Prostate gland (tissue), 2 donors: ENCODE data around the gene ASIC1. TPM values are rescaled to one million over a fixed set of nuclear protein-coding genes. Genes with fewer than 3 reads are reported as not detected.

Source experiments
- DNase-seq: peaks from one replicate; pipeline ENCODE4 v3.0.0-alpha.2; 2019; ENCODE audit warnings: low spot score
- H3K27ac ChIP-seq, 2 donors: fragments of 200-600 bp; sonication (generic); 2 replicates each; pipeline ENCODE4 v1.5.1; 2017 to 2019
- H3K27me3 ChIP-seq: fragments of 200-600 bp; sonication (generic); replicated peaks from 2 replicates; pipeline ENCODE4 v1.5.1; 2019; ENCODE audit not compliant: insufficient read depth
- H3K36me3 ChIP-seq, 2 donors: fragments of 200-600 bp; sonication (generic); 1 replicate in 1 of 2; 2 replicates in 1 of 2; pipeline versions ENCODE4 v1.5.1 to v1.8.1; 2017 to 2019
- H3K4me1 ChIP-seq: fragments of 200-600 bp; sonication (generic); replicated peaks from 2 replicates; pipeline ENCODE4 v1.5.1; 2019
- H3K4me3 ChIP-seq, 2 donors: fragments of 200-600 bp; sonication (generic); 2 replicates each; pipeline ENCODE4 v1.5.1; 2017 to 2019
- H3K9me3 ChIP-seq: fragments of 200-600 bp; sonication (generic); 2 replicates; pipeline ENCODE4 v1.5.1; 2017
- POLR2A ChIP-seq: fragments of 450-650 bp; IDR thresholded peaks from one replicate; pipeline ENCODE4 v1.6.1; 2016; ENCODE audit warnings: antibody characterized with exemption, mild to moderate bottlenecking
- POLR2AphosphoS5 ChIP-seq: sonication (generic); formaldehyde crosslinking; IDR thresholded peaks from one replicate; pipeline ENCODE4 v1.6.1; 2017; ENCODE audit warnings: antibody characterized with exemption
- WGBS: methylation state at CpG from one replicate; pipeline ENCODE4 v1.1.5; 2018; 5-methylcytosine and 5-hydroxymethylcytosine counted together
- intact Hi-C: fragments of 100-400 bp; cut with DNase I; formaldehyde crosslinking; loops from one replicate; pipeline ENCODE4 v1.14.2; 2022
- total RNA-seq, 2 donors: library from RNA; depleted of rRNA; stranded (reverse); fragments of >200 nt; gene quantifications; one replicate each; pipeline ENCODE4 v1.1.0, GENCODE V29; 2016
- TF ChIP-seq, protein P1 (sequence below), 4 experiments: fragments of 200-600 bp in 2 of 4; fragments of 450-650 bp in 2 of 4; sonication (generic) in 2 of 4; IDR thresholded peaks; 1 replicate in 3 of 4; 2 replicates in 1 of 4; pipeline ENCODE4 v1.5.1; 2016 to 2019; ENCODE audit warnings: antibody characterized with exemption in 4 of 4, mild to moderate bottlenecking in 2 of 4, moderate library complexity in 2 of 4

Gene ASIC1
- total RNA-seq, 2 donors from 2014 or later, result 2.7 to 3.2 TPM

DNA sequence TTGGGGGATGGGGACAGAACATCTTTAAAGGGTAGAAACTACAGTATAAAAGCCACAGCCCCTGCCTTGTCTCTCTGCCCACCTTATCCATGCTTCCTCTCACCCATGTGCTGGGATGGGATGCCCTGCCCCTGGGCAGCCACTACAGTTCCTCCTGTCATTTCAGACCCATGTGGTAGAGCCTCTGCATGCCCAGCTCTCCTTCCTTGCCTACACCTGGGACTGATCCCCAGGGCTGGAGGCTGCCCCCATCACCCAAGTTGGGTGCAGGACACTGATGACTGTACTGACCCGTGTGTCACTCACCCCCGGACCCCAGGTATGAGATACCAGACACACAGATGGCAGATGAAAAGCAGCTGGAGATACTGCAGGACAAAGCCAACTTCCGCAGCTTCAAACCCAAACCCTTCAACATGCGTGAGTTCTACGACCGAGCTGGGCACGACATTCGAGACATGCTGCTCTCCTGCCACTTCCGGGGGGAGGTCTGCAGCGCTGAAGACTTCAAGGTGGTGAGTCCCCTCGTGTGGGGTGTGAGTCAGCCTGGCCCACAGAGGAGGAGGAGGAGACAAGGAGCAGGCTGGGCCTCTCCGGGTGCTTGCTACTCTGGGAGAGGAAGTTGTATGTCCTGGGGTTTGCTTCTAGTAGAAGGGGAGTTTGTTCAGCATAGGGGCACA, 2.2 kb downstream of the ASIC1 start:
- no peak for DNase-seq
- Histone ChIP-seq H3K9me3 (no peaks in the 10 kb centered on the region), H3K4me1 (no peaks in the 10 kb centered on the region), H3K27ac (no peak overlapping the region), H3K27me3 (no peaks in the 10 kb centered on the region), H3K4me3 (no peak overlapping the region), H3K36me3 (no peaks in the 10 kb centered on the region)
- WGBS, result 80% methylated on average over 12 of the region's 12 CpGs
- intact Hi-C loops, result loop anchor here (5.0 kb wide), 2 partner anchors 92 to 192 kb away; no protein-coding TSS in a partner anchor
- TF ChIP-seq POLR2A (no peak), POLR2AphosphoS5 (no peak)

DNA sequence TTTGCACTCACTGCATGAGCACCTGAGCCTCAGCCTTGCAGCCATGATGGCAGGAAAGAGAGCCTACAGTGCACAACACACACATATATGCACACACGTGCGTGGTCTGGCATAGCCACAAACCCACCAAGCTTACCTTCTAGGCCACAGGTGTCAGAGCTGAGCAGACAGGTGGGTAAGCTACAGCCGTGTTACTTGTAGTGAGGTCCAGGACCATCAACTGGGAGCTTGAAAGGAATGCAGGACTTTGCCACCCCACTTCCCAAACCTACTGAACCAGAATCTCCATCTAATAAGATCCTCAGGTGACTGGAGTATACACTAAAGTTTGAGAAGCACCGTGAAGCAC, 2.7 kb downstream of the ASIC1 start:
- TF ChIP-seq, protein P1, sequence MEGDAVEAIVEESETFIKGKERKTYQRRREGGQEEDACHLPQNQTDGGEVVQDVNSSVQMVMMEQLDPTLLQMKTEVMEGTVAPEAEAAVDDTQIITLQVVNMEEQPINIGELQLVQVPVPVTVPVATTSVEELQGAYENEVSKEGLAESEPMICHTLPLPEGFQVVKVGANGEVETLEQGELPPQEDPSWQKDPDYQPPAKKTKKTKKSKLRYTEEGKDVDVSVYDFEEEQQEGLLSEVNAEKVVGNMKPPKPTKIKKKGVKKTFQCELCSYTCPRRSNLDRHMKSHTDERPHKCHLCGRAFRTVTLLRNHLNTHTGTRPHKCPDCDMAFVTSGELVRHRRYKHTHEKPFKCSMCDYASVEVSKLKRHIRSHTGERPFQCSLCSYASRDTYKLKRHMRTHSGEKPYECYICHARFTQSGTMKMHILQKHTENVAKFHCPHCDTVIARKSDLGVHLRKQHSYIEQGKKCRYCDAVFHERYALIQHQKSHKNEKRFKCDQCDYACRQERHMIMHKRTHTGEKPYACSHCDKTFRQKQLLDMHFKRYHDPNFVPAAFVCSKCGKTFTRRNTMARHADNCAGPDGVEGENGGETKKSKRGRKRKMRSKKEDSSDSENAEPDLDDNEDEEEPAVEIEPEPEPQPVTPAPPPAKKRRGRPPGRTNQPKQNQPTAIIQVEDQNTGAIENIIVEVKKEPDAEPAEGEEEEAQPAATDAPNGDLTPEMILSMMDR (IDR thresholded peaks at IDR 0.05), result no peak
- TF ChIP-seq POLR2A (no peak), POLR2AphosphoS5 (no peak)
- Histone ChIP-seq H3K9me3 (no peaks in the 10 kb centered on the region), H3K27ac (no peak overlapping the region), H3K36me3 (no peaks in the 10 kb centered on the region), H3K27me3 (no peaks in the 10 kb centered on the region), H3K4me1 (no peaks in the 10 kb centered on the region), H3K4me3 (no peak overlapping the region)
- WGBS, result 70% methylated on average over 4 of the region's 4 CpGs
- no peak for DNase-seq
- intact Hi-C loops, result loop anchor here (5.0 kb wide), 1 partner anchor 193 kb away; no protein-coding TSS in a partner anchor

DNA sequence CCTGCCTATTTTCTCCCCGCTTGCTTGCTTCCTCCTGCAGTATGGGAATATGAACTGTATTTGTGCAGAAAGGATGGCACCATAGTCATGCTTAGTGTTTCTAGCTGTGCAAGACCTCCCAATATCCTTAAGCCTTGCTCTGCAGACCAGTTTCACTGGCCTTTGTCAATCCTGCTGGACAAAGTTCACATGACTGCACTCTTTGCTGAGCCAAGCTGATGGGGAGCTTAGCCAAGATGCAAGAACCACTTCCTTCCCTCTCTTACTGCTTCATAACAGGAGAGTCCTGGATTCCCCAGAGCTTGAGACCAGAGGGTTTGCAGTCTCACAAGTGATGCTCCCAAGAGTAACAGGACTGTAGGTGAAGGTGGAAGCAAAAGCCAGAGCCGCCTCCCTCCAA, 3.8 kb downstream of the ASIC1 start:
- H3K27ac ChIP-seq, result no peak overlapping the region
- H3K27me3 ChIP-seq, result no peaks in the 10 kb centered on the region
- H3K9me3 ChIP-seq, result no peaks in the 10 kb centered on the region
- TF ChIP-seq, protein P1 (IDR thresholded peaks at IDR 0.05), result no peak
- TF ChIP-seq POLR2AphosphoS5, result no peak
- no peak for DNase-seq
- 89% methylated on average over 2 of the region's 2 CpGs for WGBS
- intact Hi-C loops, result loop anchor here (5.0 kb wide), 1 partner anchor 194 kb away; no protein-coding TSS in a partner anchor
- H3K4me1 ChIP-seq, result no peaks in the 10 kb centered on the region
- H3K4me3 ChIP-seq, result no peak overlapping the region
- no peaks in the 10 kb centered on the region for H3K36me3 ChIP-seq

DNA sequence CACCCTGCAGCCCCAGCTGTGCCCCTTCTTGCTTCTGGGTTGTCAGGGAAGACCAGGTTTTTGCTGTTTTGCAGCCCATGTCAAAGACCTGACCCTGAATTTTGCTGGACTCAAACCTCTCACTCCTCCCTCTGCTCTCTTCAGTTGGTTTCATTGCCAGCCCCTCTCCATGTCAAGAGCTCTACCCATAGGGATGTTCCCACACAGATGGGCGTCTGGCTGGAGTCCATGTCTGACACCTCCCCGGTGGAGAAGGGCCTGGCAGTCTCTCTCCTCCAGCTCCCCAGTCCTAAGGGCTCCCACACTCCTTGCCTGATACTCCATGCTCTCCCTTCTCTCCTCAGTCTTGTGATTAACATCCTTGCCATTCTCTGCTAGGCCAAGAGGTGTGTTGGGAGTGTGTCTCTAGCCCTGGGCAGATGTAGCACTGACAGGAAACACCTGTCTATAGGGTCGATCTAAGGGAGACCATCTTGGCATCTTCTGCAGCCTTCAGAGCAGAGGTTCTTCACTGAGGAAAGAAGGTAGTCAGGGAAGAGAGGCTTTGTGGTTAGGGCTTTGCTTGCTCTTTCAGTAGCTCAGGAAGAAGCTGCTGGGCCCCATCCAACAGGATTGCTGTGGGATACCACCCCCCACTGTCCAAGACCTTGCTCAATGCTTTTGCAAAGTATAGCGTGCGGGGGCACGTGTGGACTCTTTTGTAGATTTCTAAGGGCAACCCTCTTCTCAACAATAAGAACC, 4.7 kb downstream of the ASIC1 start:
- Histone ChIP-seq H3K4me1 (no peaks in the 10 kb centered on the region), H3K27ac (no peak overlapping the region), H3K9me3 (no peaks in the 10 kb centered on the region), H3K4me3 (no peak overlapping the region), H3K36me3 (no peaks in the 10 kb centered on the region), H3K27me3 (no peaks in the 10 kb centered on the region)
- TF ChIP-seq POLR2AphosphoS5, result no peak
- no peak for TF ChIP-seq POLR2A
- TF ChIP-seq, protein P1 (IDR thresholded peaks at IDR 0.05), result no peak
- WGBS, result 65% methylated on average over 6 of the region's 6 CpGs
- intact Hi-C loops, result loop anchor here (5.0 kb wide), 1 partner anchor 195 kb away; no protein-coding TSS in a partner anchor
- no peak for DNase-seq

DNA sequence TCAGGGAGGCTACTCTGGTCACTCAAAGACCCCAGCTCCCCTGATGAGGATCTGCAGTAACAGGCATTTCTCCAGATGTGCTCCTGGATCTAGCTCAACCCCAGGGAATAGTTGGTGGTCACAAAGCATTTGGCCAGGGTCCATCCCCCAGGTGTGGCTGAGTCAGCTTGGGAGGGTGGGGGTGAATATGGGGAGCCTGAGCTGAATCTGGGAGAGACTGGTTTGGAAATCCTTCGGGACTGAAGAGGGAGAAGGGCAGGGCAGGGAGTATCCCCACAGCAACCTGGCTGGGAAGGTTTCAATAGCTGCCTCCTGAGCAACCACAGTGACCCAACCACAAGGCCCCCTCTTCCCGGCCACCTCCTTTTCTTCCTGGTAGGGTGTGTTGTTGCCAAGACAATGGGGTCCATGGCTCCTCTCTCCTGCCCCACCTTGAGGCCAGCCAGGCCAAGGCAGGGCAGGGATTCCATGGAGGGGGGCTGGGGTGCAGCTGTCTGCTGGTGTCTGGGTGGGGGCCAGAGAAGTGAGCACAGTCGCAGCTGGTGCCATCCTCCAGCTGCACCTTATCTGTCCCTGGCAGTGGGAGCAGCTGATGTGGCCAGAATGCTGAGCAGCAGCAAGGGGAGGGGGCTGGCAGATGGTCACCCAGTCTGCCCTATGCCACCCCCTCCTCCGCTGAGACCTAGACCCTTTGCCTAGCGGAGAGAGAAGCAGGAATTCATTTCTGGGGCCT, 5.5 kb downstream of the ASIC1 start:
- no peak overlapping the region for H3K27ac ChIP-seq
- no peak overlapping the region for H3K4me3 ChIP-seq
- no peaks in the 10 kb centered on the region for H3K27me3 ChIP-seq
- intact Hi-C loops, result loop anchor here (5.0 kb wide), 1 partner anchor 196 kb away; no protein-coding TSS in a partner anchor
- WGBS, result 74% methylated on average over 5 of the region's 5 CpGs
- TF ChIP-seq POLR2A (no peak), POLR2AphosphoS5 (no peak)
- TF ChIP-seq, protein P1 (IDR thresholded peaks at IDR 0.05), result no peak
- H3K4me1 ChIP-seq, result no peaks in the 10 kb centered on the region
- no peaks in the 10 kb centered on the region for H3K36me3 ChIP-seq
- no peak for DNase-seq
- H3K9me3 ChIP-seq, result no peaks in the 10 kb centered on the region
